Measurements from ENCODE around the gene RNF39. TPM values are rescaled to one million over a fixed set of nuclear protein-coding genes. Genes with fewer than 3 reads are reported as not detected.
A peak's percentile ranks its signal among the peaks of the same experiment; 100 is the strongest.

Gene RNF39
- total and polyA plus RNA-seq, 12 donors = 0.15 TPM; not detected in 11

GRCh38 chr6:30071858-30072257, 3.7 kb downstream of the RNF39 start:
- DNase-seq (no peak), ATAC-seq (no peak)
- TF ChIP-seq, protein P1, sequence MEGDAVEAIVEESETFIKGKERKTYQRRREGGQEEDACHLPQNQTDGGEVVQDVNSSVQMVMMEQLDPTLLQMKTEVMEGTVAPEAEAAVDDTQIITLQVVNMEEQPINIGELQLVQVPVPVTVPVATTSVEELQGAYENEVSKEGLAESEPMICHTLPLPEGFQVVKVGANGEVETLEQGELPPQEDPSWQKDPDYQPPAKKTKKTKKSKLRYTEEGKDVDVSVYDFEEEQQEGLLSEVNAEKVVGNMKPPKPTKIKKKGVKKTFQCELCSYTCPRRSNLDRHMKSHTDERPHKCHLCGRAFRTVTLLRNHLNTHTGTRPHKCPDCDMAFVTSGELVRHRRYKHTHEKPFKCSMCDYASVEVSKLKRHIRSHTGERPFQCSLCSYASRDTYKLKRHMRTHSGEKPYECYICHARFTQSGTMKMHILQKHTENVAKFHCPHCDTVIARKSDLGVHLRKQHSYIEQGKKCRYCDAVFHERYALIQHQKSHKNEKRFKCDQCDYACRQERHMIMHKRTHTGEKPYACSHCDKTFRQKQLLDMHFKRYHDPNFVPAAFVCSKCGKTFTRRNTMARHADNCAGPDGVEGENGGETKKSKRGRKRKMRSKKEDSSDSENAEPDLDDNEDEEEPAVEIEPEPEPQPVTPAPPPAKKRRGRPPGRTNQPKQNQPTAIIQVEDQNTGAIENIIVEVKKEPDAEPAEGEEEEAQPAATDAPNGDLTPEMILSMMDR (IDR thresholded peaks at IDR 0.05) = no peak
- intact Hi-C loops (cut with DNase I) = no loop called here
- H3K27ac ChIP-seq = no peak overlapping the region
- peaks cover 26 to 66% (median 57%) of the 10 kb centered on the region in 7 donors for H3K27me3 ChIP-seq
- 42 to 45% methylated on average over 3 of the region's 3 CpGs for WGBS, 2 donors
- peak overlapping the region in 4 of 10 donors; percentile 23 to 45 (median 34) for H3K4me3 ChIP-seq
- peaks cover 0 to 21% (median 13%) of the 10 kb centered on the region in 9 donors for H3K36me3 ChIP-seq
- no peaks in the 10 kb centered on the region for H3K9me3 ChIP-seq
- peaks cover 2 to 43% (median 37%) of the 10 kb centered on the region in 9 donors for H3K4me1 ChIP-seq

- intact Hi-C loops (cut with DNase I) = no loop called here
- DNase-seq (peak in 1 of 2 donors; percentile 46), ATAC-seq (no peak)
- peaks cover 0 to 21% (median 13%) of the 10 kb centered on the region in 9 donors for H3K36me3 ChIP-seq
- TF ChIP-seq, protein P1 (IDR thresholded peaks at IDR 0.05) = peak in 4 of 9 donors; percentile 19 to 41 (median 30)
- H3K4me3 ChIP-seq = peak overlapping the region in 9 of 10 donors; percentile 14 to 45 (median 30)
- WGBS, 2 donors = 16 to 19% methylated on average over 68 of the region's 68 CpGs
- H3K4me1 ChIP-seq = peaks cover 2 to 45% (median 40%) of the 10 kb centered on the region in 9 donors
- peaks cover 26 to 60% (median 54%) of the 10 kb centered on the region in 7 donors for H3K27me3 ChIP-seq
- H3K9me3 ChIP-seq = no peaks in the 10 kb centered on the region
- no peak overlapping the region for H3K27ac ChIP-seq
These were observed 4.3 kb downstream of the RNF39 start for GRCh38 chr6:30071081-30071818.

DNA sequence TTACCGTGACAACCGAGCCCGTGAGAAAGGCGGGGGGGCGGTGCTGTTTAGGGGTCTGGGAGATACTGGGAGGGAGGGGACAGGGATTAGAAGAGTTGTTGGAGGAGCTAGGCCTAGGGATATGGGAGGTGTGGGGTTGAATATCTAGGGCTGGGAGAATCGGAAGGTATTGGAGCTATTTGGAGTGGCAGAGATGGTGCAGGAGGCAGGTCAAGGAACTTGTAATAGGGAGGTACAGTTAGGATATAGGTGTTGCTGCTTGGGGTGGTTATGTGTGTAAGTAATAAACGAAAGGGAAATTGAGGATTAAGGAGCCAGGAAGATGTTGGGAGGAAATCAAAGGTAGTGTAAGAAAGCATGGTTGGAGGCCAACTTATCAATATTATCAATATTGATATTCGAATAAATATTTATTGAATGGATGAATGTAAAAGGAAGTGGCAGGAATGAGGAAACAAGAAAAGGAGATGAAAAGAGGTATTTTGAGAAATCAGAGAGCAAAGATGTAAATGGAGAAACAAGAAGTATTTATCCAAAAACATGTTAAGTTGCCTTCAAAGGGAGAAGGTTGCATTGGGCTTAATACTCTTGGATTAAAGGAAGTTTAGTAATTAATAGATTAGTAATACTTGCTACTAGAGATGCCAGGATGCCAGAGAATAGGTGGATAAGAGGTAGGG, 8.0 kb downstream of the RNF39 start:
- DNase-seq (no peak), ATAC-seq (no peak)
- TF ChIP-seq, protein P1 (IDR thresholded peaks at IDR 0.05) = no peak
- peak overlapping the region; percentile 48 to 96 (median 90) for H3K27ac ChIP-seq
- peak overlapping the region; percentile 42 to 91 (median 74) for H3K4me3 ChIP-seq
- peaks cover 3 to 45% (median 40%) of the 10 kb centered on the region in 9 donors for H3K4me1 ChIP-seq
- H3K27me3 ChIP-seq = peaks cover 0 to 23% (median 17%) of the 10 kb centered on the region in 7 donors
- H3K36me3 ChIP-seq = peaks cover 0 to 45% (median 13%) of the 10 kb centered on the region in 9 donors
- 10 to 15% methylated on average over 8 of the region's 8 CpGs for WGBS, 2 donors
- H3K9me3 ChIP-seq = no peaks in the 10 kb centered on the region
- intact Hi-C loops (cut with DNase I) = loop anchor here in 6 of 10 donors (1.0 to 5.0 kb wide), 3 partner anchors 35 kb away; no protein-coding TSS in a partner anchor
